Measurements from ENCODE around the gene ZGPAT.
A peak's percentile ranks its signal among the peaks of the same experiment; 100 is the strongest.

The ZGPAT gene

GRCh38 chr20:63737945-63738686 is 30.3 kb downstream of the ZGPAT start:
- TF ChIP-seq EZH2phosphoT487 (IDR thresholded peaks at IDR 0.05; ENCODE audit: borderline replicate concordance, low read length) (no peak), CTCF (IDR thresholded peaks at IDR 0.05; ENCODE audit: low read depth, low read length, poor library complexity, severe bottlenecking) (no peak)
- H3K27ac ChIP-seq (ENCODE audit: low read depth, low read length): no peak overlapping the region

GRCh38 chr20:63738687-63739129 is 30.9 kb downstream of the ZGPAT start:
- Histone ChIP-seq H3K79me2 (ENCODE audit: control insufficient read depth, low read length) (no peaks in the 10 kb centered on the region), H3K4me3 (ENCODE audit: low read length) (0 out of 2 replicates have a peak overlapping the region, but pooled peaks have one; percentile 66), H3K36me3 (ENCODE audit: control insufficient read depth, low read length) (peaks cover 12% of the 10 kb centered on the region; the same call in 1 of the 2 replicates), H4K20me1 (ENCODE audit: control insufficient read depth, insufficient read depth, low read depth, low read length) (no peaks in the 10 kb centered on the region), H3K4me1 (ENCODE audit: control insufficient read depth, low read length) (peaks cover 42% of the 10 kb centered on the region), H3F3A (ENCODE audit: control insufficient read depth, insufficient read depth) (0 out of 2 replicates have a peak, but pooled peaks cover under 1% of the 10 kb centered on the region), H3K4me2 (ENCODE audit: low read length) (peak overlapping the region; percentile 67), H3K27ac (ENCODE audit: low read depth, low read length) (no peak overlapping the region), H3K9me3 (ENCODE audit: control insufficient read depth, insufficient read depth, low read length) (no peaks in the 10 kb centered on the region), H3K27me3 (ENCODE audit: control insufficient read depth, low read length) (no peaks in the 10 kb centered on the region), H3K9me2 (replicated peaks; ENCODE audit: control insufficient read depth, low read length) (no peaks in the 10 kb centered on the region)
- TF ChIP-seq EZH2phosphoT487 (IDR thresholded peaks at IDR 0.05; ENCODE audit: borderline replicate concordance, low read length): no peak
- TF ChIP-seq CTCF (IDR thresholded peaks at IDR 0.05; ENCODE audit: low read depth, low read length, poor library complexity, severe bottlenecking): no peak

More at GRCh38 chr20:63737945-63738686, 30.3 kb downstream of the ZGPAT start:
- Histone ChIP-seq H3K4me1 (ENCODE audit: control insufficient read depth, low read length) (peaks cover 42% of the 10 kb centered on the region), H3F3A (ENCODE audit: control insufficient read depth, insufficient read depth) (no peaks in the 10 kb centered on the region), H4K20me1 (ENCODE audit: control insufficient read depth, insufficient read depth, low read depth, low read length) (no peaks in the 10 kb centered on the region), H3K36me3 (ENCODE audit: control insufficient read depth, low read length) (peaks cover 18% of the 10 kb centered on the region; the same call in 1 of the 2 replicates), H3K9me2 (replicated peaks; ENCODE audit: control insufficient read depth, low read length) (no peaks in the 10 kb centered on the region), H3K4me3 (ENCODE audit: low read length) (no peak overlapping the region; the same call in 1 of the 2 replicates), H3K4me2 (ENCODE audit: low read length) (peak overlapping the region; percentile 43), H3K27me3 (ENCODE audit: control insufficient read depth, low read length) (no peaks in the 10 kb centered on the region), H3K79me2 (ENCODE audit: control insufficient read depth, low read length) (peaks cover 2% of the 10 kb centered on the region; the same call in 1 of the 2 replicates), H3K9me3 (ENCODE audit: control insufficient read depth, insufficient read depth, low read length) (no peaks in the 10 kb centered on the region)

- Histone ChIP-seq H3K4me2 (ENCODE audit: low read length) (peak within 1 kb of the TSS; percentile 67), H3K27ac (ENCODE audit: low read depth, low read length) (no peak within 1 kb of the TSS), H3K9me2 (replicated peaks; ENCODE audit: control insufficient read depth, low read length) (no peaks in the 10 kb centered on the region), H3K4me3 (ENCODE audit: low read length) (peak within 1 kb of the TSS; percentile 66), H4K20me1 (ENCODE audit: control insufficient read depth, insufficient read depth, low read depth, low read length) (no peaks in the 10 kb centered on the region), H3K4me1 (ENCODE audit: control insufficient read depth, low read length) (peaks cover 42% of the 10 kb centered on the region), H3F3A (ENCODE audit: control insufficient read depth, insufficient read depth) (0 out of 2 replicates have a peak, but pooled peaks cover 4% of the 10 kb centered on the region), H3K36me3 (ENCODE audit: control insufficient read depth, low read length) (0 out of 2 replicates have a peak, but pooled peaks cover 8% of the 10 kb centered on the region), H3K27me3 (ENCODE audit: control insufficient read depth, low read length) (no peaks in the 10 kb centered on the region), H3K9me3 (ENCODE audit: control insufficient read depth, insufficient read depth, low read length) (no peaks in the 10 kb centered on the region), H3K79me2 (ENCODE audit: control insufficient read depth, low read length) (no peaks in the 10 kb centered on the region)
- TF ChIP-seq EZH2phosphoT487 (IDR thresholded peaks at IDR 0.05; ENCODE audit: borderline replicate concordance, low read length): no peak
Observed at GRCh38 chr20:63739130-63740069, 31.6 kb downstream of the ZGPAT start, which contains the start of gene SLC2A4RG. Gene SLC2A4RG (plus strand): TSS chr20:63739776. CDS start chr20:63739913, 137 bp downstream.

All from DOHH2 (cell line).